IPS-NIHi7 (cell line): ENCODE data around the gene OR10P1.

Source experiments
- DNase-seq: peaks from one replicate; pipeline ENCODE4 v3.0.0; 2012; ENCODE audit warnings: mixed read lengths; ENCODE audit errors: extremely low spot score

The OR10P1 gene

DNA sequence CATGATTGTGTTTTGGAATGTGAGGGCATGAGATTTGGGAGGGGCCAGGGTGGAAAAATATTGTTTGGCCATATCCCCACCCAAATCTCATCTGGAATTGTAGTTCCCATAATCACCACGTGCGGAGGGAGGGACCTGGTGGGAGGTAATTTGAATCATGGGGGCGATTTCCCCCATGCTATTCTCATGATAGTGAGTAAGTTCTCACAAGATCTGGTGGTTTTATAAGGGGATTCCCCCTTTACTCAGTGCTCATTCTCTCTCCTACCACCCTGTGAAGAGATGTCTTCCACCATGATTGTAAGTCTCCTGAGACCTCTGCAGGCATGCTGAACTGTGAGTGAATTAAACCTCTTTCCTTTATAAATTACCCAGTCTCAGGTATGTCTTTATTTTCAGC lies 15.7 kb downstream of the OR10P1 start:
- DNase-seq, result no peak

DNA sequence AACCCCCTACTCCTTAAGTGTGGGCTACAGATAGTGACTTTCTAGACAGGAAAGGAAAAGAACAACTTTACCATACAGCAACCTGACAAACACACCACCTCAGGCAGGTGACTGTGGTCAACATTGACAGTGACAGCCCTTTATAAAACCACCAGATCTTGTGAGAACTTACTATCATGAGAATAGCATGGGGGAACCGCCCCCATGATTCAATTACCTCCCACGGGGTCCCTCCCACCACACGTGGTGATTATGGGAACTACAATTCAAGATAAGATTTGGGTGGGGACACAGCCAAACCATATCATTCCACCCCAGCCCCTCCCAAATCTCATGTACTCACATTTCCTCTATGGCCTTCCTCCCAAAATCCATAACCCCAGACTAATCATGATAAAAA lies 16.3 kb downstream of the OR10P1 start:
- DNase-seq, result no peak

DNA sequence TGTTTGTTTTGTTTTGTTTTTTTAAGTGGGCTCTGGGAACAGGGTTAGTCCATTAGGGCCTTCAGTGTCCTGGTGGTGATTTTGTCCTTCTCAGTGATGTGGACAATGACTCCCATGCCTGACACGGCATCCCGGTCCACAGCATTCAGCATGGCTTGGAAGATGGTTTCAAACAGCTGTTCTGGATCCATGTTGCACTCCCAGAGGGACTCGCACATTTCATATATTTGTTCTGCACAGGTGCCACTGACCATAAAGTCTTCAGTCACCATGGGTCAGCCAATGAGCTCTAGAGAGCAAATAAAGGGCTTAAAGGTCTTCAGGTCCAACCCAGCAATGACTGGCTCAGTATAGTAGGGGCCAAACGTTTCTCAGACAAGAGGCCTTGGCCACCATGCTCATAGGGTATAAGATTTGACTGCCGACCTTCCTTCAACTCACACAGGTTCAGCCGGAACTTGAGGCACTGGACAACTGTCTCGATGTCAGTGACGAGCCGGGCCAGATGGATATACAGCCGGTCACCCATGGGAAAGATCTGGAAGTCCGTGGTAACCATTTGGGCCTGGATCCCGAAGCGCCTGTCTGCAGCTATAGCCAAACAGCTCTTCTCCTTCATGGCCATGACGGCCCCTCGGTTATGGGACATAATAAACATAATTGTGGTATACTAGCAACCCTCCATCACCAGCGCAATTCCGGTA lies 18.0 kb downstream of the OR10P1 start:
- DNase-seq, result no peak

DNA sequence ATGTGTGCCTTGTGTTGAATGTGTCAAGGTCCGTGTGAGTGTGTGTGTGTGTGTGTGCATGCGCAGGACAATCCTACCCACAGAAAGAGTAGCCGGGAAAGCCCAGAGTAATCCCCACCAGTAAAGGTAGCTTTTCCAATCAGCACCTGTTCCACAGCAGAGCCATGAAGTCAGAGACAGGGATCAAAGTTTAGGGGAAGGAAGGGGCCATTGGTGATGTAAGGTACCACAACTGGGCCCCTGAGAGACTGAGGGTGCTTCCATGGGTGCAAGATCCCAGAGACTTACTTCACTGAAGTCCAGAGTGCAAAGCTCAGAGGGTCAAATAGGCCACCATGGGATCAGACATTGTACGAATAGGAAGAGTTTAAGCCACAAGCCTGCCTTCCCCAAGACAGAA lies 20.5 kb downstream of the OR10P1 start:
- DNase-seq, result no peak

DNA sequence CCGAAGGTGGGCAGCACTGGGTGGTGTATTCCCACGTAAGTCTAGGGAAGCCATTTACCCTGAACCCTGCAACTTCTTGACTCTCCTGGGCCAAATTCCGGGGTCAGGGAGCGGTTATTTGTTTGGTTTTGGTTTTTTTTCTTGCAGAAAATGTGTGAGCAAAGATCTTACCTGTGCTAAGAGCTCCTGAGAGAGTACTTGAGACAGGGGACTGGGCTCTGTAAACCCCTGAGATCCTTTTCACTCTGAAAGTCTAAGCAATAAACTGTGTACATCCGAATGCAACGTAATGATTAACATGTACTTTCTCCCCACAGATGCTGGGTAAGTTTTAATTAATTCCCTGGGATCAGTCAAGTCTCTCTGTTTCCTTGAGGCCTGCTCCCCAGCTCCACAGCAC lies 21.5 kb downstream of the OR10P1 start:
- DNase-seq, result no peak

DNA sequence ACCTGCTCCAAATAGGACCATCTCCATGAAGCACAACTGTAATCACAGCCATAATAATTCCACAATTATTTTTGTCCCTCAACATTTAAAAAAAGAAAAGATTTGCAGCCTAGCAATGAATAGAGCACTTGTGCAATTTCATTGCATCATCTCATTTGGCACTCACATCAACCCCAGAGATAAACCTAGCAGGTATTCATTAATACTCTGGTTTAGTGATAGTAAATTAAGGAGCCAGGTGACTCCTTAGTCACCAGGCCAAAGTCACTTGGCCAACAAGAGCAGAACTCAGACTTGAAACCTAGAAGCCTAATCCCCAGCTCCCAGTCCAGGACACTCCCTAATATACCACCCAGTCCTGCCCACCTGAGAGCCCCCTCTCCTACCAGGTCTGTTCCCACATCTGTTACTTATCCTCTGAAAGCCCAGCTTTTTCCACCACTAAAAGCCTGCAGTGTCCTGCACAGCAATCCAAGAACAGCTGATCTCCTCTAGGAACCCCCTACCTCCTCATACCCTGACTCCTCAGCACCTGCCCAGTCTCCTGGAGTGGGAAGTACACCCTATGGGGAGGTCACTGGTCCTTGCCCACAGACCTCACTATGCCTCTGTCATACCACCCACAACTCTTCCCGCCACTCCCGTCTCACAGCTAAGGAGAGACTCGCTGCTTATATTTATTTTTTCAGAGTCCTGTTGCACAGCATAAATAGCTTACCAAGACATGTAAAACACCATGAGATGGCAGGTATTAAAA lies 22.1 kb downstream of the OR10P1 start:
- DNase-seq, result no peak

DNA sequence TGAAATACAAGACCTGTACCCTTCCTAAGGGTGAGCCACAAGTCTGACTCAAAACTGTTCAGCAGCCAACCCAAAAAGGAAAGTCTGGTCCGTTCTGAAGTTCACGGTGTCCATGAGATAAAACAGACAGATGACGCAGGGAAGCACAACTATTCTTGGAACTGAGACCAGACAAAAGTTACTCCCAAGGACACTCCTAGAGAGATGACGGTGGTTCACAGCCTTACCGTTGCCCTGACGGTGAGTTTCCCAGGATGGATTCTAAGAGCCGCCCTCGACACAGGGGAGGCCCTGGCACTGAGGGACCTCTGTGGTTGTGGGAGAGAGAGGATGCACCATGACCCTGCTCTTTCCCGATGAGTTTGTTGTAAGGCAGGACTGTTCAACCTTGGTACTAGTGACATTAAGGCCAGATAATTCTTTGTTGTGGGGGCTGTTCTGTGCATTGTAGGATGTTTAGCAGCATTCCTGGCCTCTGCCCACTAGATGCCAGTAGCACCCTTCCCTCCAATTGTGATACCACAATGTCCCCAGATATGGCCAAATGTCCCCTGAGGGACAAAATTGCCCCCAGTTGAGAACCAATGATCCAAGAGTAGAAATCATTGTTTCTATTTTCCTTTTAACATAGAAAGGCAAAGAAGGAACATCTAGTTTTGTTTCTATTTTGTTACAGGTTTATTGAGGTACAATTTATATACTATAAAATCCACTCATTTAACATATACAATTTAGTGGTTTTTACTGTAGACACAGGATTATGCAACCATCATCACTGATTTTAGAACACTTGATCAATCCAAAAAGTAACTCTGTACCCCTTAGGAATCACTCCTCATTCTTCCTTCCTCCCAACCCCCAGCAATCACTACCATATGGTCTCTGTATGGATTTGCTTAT lies 23.0 kb downstream of the OR10P1 start:
- DNase-seq, result no peak

DNA sequence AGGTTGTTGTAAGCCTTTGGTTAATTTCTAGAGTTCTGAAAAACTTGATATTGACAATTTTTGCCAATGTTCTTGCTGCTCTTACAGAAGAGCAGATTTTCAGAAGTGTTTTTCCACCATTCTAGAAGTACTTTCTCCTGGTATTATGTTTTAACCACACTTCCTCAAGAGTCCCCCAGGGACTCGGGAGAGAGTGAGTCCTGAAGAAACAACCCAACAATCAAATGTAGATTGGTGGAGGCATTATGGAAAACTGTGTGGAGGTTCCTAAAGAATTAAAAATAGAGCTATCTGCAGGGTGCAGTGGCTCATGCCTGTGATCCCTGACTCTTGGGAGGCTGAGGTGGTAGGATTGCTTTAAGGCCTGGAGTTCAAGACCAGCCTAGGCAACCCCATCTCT lies 26.7 kb downstream of the OR10P1 start:
- DNase-seq, result no peak

DNA sequence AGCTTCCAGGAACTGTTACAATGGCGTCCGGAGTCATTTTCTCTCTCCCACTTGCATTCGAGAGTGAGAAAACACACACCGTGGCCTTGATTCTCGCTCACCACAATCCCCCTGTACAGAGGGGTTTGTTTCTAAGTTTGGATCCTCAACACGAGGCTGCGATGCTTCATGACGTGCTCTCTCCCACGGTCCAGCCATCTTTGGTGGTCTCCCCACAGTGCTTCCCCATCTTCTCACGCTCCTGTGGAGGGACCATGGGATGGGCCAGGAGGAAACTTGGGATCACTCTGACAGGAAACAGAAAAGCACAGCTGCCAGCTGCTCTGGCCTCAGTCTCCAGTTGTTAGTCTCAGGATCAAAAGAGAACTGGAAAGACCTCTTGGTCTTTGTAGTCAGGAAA lies 28.1 kb downstream of the OR10P1 start:
- DNase-seq, result no peak

DNA sequence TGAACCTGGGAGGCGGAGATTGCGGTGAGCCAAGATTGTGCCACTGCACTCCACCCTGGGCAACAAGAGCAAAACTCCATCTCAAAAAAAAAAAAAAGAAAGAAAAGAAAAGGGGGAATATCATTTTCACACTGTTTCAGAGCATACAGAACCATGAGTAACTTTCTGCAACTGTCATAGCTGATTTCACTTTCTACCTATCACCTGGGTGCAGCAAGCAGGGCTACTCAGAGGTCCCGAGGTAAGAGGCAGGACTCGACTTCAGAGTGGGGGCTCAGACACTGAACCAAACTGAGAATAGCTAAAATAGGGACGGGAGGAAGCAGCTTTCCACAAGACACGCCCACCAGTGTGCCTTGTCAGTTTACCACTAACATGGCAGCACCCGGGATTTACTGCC lies 29.8 kb downstream of the OR10P1 start:
- no peak for DNase-seq

DNA sequence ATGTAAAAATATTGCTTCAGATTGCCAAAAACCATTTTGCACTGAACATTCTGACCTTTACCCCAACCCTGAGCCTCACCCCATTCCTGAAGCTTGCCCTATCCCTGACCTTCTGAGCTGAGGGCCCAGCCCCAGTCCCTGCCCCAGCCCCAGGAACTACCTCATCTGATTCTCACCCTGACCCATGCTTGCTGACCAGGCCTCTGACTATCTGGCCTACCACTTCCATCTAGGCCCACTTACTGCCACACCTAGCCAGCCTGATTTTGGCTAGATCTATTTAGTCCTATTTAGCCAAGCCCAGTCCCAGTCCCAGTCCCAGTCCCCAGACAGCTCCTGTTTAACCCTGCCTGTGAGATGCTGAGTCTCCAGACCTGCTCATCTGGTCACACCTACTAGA lies 33.6 kb downstream of the OR10P1 start:
- peak; percentile 6 for DNase-seq

DNA sequence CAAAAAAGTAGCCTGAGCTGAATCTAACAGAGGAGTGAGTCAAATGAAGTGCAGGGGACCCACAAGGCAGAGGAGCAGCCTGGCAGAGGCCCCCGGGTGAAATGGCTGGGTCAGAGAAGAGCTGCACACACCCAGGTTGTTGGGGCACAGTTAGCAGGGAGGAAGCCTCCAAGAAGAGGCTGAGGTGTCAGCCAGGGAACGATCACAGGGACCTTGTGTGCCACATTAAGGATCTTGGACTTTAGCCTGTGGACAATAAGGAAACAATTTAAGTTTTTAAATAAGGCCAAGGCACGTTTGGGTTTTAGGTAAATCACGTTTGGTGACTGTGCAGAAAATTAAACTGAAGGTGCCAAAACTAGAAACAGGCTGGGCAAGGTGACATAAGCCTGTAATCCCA lies 35.1 kb downstream of the OR10P1 start:
- DNase-seq, result peak; percentile 4

DNA sequence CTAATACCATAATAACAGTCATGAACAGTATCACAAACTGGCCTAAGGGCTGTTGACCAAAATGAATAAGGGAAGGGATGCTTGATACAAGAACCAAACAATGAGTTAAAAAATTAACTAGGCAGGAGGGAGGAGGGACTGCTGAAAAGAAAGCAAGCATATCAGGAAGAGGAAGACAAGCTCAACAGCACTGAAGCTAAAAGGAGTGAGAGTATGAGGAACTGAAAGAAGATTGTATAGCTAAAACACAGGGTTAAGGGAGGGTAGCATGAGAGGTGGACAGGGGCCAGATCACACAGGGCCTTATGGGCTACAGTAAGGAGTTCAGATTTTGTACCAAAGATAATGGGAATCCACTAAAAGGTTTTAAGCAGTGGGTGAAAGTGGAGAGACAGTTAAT lies 36.9 kb downstream of the OR10P1 start:
- DNase-seq, result no peak

DNA sequence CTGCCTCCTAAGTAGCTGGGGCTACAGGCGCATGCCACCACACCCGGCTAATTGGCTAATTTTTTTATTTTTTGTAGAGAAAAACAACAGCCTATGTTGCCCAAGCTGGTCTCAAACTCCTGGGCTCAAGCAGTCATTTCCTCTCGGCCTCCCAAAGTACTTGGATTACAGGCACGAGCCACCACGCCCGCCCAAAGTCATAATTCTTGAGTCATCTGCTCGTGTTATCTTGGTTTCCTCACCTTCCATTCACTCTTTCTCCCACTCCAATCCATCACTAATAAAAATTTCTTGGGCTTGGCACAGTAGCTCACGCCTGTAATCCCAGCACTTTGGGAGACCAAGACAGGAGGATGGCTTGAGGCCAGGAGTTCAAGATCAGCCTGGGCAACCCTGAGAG lies 39.0 kb downstream of the OR10P1 start:
- DNase-seq, result no peak

DNA sequence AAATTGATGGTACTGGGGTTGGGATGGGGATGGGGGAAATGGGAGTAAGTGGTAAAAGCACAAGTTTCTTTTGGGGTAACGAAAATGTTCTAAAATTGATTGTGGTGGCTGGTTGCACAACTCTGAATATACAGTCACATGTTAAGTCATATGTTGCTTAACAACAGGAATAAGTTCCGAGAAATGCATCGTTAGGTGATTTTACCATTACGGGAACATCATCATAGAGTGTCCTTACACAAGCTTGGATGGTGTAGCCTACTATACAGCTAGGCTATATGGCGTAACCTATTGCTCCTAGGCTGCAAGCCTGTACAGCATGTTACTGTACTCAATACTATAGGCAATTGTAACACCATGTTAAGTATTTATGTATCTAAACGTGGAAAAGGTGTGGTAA lies 40.0 kb downstream of the OR10P1 start:
- DNase-seq, result no peak

DNA sequence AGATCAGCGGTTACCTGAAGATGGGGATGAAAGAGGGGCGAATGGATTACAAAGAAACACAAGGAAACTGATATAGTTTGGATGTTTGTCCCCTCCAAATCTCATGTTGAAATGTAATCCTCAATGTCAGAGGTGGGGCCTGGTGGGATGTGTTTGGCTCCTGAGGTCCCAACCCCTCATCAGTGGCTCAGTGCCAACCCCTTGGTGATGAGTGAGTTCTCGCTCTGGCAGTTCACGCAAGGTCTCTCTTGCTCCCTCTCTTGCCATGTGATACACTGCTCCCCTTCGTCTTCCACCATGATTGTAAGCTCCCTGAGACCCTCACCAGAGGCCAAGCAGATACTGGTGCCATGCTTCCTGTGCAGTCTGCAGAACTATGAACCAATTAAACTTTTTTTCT lies 43.0 kb downstream of the OR10P1 start:
- no peak for DNase-seq

DNA sequence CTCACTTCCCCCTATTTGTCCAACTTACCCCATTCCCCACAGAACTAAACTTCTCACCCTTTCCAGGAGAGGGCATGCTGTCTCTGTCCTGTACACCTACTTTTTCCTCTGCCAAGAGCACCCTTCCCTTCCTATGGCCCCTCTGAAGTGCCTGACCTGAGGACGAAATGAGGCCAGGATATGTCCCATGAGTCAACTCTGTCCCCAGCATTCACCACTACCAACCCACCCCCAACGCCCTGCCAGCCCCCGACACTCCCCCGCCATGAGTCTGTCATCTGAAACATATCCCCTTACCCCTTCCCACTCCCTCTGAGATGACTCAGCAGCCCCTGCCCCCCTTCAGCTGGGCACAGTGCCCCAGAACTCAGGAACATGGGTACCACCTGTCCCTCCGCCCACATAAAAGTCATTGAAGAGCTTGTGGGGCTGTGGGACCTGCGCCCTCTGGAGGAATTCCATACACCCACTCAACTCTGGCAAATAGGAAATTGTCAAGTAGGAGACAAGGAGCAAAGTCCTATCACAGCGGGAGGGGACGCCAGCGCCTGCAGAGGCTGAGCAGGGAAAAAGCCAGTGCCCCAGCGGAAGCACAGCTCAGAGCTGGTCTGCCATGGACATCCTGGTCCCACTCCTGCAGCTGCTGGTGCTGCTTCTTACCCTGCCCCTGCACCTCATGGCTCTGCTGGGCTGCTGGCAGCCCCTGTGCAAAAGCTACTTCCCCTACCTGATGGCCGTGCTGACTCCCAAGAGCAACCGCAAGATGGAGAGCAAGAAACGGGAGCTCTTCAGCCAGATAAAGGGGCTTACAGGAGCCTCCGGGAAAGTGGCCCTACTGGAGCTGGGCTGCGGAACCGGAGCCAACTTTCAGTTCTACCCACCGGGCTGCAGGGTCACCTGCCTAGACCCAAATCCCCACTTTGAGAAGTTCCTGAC lies 44.7 kb downstream of the OR10P1 start:
- peak; percentile 89 for DNase-seq

DNA sequence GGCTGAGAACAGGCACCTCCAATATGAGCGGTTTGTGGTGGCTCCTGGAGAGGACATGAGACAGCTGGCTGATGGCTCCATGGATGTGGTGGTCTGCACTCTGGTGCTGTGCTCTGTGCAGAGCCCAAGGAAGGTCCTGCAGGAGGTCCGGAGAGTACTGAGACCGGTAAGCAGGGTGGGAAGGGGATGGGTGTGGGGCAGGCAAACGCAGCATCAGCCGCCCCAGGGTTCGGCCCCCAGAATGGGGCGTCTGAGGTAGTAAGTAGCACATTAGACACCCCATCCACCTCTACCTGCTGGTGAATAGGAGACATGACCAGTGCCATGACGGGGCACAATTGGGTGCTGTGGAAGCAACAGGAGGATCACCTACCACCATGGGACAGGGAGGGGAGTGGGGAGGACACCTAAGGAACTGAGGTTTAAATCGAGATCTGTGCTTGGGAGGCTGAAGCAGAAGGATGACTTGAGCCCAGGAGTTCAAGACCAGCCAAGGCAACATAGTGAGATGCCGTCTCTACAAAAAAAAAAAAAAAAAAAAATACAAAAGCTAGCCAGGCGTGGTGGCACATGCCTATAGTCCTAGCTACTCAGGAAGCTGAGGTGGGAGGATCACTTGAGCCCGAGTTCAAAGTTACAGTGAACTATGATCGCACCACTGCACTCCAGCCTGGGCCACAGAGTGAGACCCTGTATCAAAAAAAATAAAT lies 45.5 kb downstream of the OR10P1 start:
- DNase-seq, result no peak

DNA sequence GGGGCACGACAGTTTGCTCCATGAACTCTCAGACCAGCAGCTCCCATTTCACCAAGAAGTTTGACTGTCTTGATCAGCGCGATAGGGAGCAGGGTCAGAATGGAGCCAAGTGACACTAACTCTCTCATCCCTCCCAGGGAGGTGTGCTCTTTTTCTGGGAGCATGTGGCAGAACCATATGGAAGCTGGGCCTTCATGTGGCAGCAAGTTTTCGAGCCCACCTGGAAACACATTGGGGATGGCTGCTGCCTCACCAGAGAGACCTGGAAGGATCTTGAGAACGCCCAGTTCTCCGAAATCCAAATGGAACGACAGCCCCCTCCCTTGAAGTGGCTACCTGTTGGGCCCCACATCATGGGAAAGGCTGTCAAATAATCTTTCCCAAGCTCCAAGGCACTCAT lies 47.0 kb downstream of the OR10P1 start:
- peak; percentile 4 for DNase-seq

DNA sequence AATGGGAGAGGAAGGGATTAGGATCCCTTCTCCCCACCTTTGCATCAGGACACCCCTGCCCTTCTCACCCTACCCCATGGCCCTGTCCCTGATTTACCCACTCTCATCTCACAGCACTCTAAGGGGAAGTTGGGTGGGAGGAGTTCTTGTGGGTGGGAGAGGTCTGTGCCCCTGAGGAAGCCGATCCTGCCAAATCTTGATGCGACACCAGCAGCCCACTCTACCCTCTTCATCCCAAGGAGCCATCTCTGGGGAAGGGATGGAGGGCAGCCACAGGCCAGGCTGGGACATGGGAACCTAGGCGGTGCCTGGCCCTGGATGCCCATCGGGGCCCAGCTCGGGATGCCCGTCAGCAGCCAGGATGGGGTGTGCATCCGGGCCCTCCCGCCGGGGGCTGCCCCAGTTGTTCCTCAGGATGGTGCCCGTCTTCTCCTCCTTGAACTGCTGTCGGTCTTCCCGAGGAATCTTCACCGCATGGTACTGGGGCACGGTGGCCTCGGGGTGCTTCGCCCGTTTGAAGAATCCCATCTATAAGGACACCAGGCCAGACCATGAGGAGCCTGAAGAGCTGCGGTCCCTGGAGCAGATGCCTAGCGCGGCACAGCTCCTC lies 48.2 kb downstream of the OR10P1 start:
- peak; percentile 4 for DNase-seq
